ENCODE measurements around the gene PACRG.

Gene PACRG

DNA sequence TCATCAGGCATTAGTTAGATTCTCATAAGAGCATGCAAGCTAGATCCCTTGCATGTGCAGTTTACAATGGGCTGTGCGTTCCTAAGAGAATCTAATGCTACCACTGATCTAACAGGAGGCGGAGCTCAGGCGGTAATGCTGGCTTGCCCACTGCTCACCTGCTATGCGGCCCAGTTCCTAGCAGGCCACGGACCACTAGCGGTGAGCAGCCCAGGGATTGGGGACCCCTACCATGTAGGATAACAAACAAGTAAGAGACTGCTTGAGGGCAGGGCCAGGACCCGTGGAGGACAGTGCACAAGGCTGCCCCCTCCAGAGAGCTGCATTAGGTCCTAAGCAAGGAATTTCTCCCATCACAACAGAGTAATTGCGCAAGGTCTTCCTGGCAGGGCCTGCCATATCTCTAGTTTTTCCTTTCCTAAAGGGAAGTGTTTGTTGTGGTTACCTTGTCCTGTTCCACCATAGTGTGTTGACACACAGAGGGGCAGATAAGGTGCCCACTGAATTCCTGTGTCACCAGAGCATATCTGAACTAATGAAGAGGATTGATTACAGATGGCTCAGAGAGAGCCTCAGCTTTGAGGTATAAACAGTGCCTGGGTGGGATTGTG is 58.0 kb downstream of the PACRG start:
- no peak for DNase-seq

DNA sequence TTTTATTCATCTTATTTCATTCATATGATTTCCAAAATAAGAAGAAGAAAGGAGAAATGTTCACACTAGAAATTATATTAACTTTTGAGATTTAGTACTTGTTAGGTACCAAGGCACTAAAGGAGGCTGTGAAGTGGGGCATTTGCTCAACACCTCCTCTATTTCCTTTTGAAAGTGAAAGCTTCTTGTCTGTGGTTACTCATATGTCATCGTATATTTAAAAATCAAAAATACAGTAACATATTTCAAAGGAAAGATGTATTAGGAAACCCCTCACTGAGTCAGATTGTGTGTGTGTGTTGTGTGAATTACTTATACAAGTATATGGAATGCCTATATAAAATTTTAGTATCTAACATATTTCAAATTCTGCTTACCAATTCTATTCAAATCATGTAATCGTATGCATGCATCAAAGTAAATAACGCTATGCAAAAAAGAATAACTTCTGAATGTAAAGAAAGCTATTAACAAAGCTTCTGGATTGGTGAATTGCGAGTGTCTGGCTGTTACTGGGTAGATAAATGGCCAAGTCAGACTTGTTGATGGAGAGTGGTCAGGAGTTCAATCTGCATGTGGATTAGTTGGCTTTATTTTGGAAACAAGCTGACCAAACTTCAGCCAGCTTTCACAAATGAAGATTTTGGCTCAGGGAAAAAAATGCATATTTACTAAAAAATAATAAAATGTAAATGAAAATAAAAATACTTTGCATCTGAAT is 70.9 kb downstream of the PACRG start:
- no peak for DNase-seq

DNA sequence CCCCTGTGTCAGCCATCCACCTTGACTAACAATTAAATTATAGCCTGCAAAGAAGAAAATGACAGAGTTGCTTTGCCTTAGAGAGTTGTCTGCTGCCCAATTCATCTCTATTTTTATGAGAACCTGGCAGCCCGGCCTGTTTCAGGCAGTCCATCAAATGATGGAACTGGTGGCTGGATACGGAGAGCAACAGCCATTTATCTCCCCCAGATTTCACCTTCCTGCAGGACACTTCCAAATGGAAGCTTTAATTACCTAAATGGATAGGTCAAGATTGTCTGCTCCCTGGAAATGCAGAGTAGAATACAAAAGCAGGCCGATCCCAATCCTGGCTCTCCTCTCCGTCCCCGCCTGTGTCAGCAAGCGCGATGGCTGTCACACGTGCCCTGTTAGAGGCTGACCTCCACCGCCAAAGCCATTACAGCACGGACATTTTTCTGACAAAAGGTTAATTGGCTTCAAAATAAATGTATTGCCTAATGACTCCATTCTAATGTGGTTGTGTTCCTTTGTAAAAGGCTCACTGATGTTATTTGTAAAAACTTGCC is 86.7 kb downstream of the PACRG start:
- DNase-seq: no peak

DNA sequence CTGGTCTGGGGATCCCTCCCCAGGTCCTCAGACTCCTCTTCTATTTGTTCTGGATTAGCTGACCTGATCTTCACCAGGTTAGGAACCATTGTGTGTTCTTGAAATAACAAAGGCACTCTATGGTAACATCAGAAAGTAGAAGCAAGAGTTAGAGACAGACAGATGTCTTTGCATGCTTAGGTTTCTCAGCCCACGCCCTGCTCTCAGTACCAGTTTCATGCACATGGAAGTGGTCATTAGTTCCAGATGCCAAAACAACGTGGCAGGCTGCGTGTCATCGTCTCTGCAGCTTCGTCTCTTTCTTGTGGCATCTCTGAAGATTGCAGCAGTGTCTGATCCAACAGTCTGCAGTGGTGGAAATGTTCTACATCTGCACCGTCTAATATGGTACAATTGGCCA is 89.4 kb downstream of the PACRG start:
- DNase-seq: no peak

DNA sequence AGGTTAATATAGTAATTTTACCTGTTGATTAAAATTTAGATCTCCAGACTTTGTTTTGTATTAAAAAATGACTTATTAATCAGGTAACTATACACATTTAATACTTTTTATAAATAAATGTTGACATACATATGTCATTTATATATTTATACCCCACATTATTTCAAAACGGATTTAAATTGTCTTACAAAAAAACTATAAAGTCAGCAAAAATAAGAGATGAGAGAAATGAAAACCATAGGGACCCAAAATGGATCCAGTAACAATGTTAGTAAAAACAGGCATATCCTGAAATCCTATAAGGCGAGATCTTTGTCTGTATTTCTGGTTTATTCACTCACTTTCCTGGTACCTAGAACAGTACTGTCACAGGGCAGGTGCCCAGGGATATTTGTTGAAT is 91.5 kb downstream of the PACRG start:
- no peak for DNase-seq

DNA sequence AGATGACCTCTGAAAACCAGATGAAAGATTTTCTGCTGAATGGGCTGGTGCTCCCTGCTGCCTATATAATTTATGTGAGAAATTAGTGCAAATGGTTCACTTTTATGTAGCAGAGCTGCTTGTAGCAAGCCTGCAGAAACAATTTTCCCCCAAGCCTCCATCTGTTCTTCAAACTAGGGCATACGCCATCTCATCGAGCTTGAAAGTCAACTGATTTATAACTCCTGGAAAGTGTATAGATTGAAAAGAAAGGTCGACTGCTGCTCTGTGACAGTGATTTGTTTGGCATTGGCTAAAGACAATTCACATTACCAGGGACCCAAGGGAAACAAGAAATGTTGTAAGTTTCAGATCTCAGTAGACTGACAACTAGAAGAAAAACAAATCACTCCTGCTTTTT is 93.3 kb downstream of the PACRG start:
- no peak for DNase-seq

DNA sequence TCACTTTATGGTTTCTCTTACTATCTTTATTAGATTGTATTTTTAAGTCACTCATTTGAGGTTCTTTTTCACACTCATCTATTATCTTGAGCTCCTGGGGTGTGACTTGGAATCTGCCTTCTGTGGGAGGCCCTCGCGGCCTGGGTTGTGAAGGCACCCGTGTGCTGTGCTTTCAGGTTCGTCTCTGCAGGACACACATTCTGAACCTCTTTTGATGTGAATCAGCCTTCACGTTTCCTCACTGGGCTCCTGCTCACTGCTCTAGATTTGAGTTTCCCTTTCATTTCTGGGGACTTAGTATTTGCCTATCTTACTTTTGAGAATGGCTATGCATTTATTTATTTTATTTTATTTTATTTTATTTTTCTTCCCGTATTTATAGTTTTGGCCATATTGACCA is 97.8 kb downstream of the PACRG start:
- no peak for DNase-seq

DNA sequence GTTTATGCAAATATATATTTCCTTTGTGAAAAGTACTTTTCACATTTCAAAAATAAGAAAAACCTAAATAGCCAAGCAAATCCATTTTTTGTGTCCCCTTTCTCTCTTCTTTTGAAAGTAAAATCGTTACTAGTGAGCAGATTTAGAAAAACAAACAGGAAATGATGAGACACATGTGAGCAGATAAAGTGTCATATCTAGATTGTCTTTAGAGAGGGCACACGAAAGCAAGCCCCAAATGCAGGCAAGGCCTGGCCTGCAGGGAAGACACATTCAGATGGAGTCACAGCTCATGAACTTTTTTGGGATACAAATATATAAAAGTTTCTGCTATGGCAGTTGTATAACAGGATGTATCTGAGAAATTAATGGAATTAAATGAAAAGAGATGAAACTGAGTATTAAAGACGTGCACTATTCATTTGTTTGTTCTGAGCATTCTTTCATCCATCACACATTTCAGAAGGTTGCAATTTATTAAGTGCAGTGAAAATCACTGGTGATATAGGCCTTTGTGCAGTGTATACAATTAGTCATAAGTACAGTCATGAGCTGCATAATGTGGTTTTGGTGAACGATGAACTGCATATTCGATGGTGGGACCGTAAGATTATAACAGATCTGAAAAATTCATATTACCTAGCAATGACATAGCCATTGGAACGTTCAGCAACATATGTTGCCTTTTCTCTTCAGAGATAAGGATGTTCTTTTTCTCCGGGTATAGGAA is 101.4 kb downstream of the PACRG start:
- no peak for DNase-seq

DNA sequence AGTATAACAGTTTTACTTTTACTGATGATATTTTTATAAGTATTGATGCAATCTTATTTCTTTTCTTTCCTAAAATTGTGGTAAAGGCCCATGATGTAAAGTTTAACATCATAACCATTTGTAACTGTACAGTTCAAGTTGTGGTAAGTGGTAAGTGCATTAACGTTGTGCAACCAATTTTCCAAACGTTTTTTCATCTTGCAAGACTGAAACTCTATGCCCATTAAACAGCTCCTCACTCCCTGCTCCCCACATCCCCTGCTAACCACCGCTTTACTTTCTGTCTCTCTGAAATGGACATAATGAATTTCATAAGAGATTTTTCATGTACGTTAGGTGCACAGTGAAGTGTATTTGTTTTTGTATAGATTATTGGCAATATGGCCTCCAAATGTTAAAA is 106.0 kb downstream of the PACRG start:
- no peak for DNase-seq

DNA sequence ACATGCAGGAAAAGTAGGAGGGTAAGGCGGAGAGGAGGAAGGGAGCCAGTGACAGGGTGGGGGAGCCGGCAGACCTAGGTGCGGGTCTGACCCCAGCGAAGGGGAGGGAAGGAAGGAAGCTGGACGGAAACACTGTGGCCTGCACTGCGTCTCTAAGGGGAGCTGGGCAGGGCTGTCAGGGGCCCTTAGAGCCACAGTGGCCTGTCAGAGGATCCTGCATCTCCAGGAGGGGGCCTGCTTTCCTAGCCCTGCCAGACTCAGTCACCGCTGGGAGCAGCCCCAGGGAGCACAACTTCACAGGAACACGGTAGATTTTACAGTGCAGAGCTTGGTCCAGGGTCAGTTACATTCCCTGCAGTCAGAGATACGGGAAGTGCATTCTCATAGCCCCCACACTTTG is 118.2 kb downstream of the PACRG start:
- DNase-seq: no peak

DNA sequence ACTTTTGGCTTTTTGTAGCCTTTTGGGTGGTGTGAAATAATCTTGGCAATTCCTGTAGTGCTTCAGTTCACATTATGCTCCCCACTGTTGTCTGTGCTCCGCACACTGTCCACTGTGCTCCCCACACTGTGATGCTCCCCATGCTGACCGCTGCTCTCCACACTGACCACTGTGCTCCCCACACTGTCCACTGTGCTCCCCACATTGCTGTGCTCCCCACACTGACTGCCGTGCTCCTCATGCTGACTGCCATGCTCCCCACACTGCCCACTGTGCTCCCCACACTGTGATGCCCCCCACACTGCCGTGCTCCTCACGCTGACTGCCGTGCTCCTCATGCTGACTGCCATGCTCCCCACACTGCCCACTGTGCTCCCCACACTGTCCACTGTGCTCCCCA is 118.9 kb downstream of the PACRG start:
- DNase-seq: no peak

DNA sequence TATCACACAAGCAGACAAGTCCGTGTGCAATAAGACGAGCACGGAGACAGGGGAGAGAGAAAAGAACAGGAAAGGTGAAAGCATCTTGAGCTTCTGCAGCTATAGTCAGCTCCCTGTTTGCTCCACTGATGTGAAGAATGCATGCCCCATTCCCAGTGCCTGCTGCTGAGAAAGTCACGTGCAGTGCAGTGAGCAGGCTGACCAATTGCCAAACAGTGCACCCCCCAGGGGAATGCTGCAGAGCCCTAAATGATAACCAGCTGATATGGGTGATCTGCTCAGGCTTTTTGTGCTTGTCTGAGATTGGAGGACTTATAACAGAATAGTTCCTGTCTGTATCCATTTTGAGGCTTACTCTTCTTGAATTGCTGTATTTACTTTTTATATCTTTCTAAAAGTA is 121.5 kb downstream of the PACRG start:
- DNase-seq: no peak

DNA sequence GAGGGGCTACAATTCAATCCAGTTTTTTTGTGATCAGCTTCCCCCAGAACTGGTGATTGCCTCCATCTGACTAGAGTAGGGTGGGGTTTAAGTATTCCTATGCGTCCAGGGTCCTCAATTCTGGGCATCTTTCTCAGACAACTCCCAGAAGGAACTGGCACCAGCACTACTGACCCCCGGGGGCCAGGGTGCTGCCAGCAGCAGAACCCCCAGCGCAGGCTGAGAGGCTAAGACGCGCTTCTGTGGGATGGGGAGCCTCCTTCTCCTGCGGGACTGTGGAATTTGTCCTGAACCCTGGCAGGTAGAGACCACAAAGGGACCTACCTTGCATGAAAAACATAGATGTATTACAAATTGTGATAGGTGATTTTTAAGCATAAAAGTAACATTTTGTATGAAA is 124.4 kb downstream of the PACRG start:
- no peak for DNase-seq

DNA sequence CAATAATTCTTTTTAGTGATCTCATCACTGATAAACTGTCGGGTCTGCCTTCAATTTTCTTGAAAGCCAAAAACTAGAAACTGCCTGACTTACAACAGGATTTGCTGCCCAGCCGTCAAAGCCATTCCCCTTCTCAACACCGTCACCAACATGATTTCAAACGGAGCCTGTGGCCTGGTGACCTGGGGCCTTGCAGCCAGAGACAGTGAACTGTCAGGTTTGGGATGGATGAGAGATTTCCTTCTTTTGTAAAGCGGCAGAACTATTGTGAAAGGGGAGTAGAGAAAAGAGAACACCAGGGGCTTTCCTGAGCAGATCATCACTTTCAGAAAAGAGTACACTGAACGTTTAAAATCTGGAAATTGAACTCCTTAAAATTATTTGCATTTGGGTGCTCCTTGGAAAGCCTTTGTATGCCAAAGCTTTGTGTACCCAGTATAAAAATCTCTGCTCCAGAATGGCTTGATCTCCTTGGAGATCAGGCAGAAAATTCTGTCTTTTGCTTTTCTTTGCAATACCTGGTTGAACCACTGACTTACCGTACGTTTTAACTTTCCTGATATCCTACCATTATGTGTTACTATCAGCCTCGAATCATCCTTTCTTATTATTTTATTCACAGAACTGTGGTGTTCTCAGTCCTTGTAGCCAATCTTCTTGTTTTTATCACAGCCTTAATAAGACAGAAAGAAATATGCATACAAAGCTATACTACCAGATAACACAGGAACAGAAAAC is 125.2 kb downstream of the PACRG start:
- no peak for DNase-seq

DNA sequence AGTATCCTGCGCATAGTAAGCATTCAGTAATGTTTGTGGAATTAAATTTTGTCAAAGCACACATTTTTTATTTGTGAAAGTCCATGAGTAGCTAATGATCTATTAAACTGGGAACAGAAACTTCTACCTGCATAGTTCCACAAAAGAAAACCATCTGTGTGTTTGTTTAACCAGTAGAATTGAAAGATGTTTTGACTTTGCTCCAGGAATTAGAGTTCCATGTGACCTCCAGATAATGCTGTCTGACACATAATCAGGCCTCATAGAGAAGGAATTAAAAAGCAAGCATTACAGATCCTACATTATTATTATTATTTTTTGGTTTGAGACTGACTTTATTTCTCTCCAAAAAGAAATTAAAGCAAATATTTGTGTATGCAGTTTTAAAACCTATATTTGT is 126.5 kb downstream of the PACRG start:
- no peak for DNase-seq

DNA sequence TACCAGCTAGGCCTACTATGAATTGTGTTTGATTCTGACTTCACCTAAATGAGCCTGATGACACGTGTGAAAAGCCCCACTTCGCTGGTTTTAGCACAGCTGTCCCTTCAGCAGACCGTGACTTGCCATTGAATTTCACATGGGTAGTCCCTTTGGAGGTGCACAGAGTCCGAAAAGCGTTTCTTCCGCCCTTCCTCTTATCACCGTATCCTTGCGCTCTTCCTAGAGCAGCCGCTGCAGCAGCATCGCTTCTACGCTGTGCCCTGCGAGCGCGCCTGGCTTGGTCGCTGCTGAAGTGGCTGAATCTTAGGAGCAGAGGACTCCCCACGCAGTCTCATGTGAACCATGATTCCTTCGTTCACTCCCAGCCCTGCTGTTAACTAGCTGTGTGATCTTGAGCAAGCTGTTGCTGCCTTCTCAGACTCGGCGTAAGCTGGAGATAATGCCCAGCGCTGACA is 127.0 kb downstream of the PACRG start:
- DNase-seq: no peak

DNA sequence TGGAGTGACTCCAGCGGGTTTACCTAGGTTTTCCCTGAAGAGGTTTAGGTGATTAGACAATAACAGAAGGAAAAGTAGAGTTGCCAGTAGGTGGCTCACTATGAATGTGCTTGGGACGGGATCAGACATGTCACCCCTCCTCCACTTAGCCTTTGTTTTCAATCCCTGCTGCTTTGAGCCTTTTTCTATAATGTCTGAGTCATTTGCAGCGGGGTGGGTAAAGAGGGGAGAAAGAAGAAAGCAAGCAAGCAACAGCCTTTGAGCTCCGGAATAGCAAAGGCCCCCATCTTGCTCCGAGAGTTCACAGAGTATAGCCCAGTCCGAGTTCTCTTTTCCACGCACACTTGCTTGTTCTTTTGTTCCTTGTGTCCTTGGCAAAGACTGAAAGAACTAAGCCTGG is 129.1 kb downstream of the PACRG start:
- no peak for DNase-seq

DNA sequence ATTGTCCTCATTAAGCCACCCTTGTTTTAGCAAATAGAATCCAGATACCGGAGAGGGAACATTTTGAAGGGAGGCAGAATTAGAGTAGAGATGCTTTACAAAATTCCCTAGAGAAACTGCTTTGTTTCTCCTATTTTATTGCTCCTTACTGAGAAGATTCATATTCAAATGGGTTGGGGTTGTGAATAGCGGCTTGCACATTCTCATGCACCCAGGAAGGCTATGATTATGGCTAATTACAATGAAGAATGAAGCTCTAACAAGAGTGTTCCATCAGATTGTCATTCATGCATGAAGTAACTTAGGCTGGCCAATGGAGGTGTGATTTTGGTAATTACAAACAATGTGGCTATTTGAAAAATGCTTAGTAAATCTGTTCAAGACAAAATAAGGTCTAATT is 129.6 kb downstream of the PACRG start:
- no peak for DNase-seq

DNA sequence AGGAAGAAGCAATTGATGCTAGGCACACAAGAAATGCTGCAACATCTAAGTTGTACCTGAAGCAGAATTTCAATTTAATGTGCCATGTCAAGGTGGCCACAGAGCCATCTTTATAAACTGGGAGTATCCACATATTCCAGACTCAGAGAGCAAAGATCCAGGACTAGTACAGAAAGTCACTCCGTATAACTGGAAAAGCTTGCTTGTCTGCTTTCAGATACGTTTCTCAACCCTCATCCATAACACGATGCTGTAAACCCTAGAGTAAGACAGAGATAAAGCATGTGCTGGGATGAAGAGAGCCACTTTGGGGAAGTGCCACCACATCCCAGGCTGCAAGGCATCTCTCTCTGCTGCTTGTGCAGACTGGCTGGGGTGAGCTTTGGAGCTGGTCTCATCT is 134.7 kb downstream of the PACRG start:
- DNase-seq: no peak

DNA sequence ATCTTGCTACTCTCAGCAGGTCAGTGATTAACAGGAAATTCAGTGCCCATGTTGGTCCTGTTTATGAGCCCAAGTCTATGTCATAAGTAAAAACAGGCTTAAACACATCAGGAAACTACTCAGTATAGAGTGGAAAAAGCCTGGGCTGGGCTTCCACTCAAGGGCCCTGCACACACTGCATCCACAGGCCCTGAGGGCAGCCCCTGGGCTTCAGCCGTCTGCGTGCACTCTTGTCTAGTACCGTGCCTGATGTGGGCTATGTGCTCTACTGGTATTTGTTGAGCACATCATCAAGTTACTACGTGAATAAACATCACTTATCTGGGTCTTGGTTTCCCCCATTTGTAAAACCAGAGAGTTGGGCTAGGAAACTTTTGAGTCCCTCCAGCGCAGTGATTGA is 135.2 kb downstream of the PACRG start:
- DNase-seq: no peak

DNA sequence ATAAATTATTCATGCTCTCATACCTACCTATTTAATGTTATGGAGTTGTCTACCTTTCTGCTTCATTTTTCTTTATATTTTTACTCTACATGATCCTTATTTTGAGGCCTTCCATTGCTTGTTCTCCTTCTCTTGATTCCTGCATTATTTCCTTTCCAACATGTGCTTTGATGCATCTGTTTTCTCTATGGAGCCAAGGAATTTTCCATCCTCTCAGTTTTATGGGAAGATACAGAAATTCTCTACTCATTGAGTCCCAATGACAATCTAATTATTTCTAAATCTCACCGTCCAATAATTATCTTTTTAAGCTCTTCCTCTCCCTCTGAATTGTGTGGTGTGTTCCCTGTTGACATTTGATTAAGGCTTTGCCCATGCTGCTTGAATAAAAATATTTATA is 136.0 kb downstream of the PACRG start:
- DNase-seq: no peak

DNA sequence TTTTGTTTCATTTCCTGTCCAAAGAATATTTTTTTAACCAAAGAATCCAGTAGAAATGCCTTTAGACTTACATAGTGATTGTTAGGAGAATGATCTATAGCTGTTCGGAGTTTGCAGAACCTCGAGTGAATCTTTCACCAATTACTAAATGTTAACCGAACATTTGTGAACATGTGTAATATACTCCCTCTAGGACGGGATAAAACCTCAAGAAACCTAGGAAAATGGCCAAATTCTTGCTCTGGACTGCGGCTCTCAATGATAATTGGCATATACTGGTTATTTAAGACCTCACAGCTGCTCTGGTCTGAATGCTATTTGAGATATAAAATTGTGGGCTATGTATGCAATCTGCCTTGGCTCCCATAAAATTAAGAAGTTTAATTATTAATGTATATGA is 137.1 kb downstream of the PACRG start:
- no peak for DNase-seq

DNA sequence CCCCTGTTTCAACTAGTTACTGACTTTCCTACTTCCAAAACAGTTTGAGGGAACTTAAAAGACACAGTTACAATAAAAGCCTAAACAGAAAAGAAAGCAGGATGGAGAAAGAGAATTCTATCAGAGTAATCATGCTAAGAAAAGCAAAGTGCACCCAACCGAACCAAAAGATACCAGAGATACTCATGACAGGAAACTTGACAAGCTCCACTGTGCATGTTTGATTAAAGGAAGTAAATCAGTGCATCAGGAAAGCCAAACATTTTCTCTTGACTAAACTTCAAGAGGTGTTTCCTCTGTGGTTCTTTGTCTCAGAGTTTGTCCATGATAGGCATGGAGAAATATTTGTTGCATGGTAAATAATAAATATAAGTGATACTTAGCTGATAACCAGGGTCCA is 138.9 kb downstream of the PACRG start:
- DNase-seq: no peak
